Urothelium cell line (cell line): ENCODE data around the gene SEC23B.
"Not testable (repeated sequence)": the region's sequence is repeated elsewhere in the genome, so short reads cannot be mapped to it uniquely, and the experiment has no call there.

ENCODE experiments used
- DNase-seq: peaks from one replicate; pipeline ENCODE4 v3.0.0; 2011; ENCODE audit warnings: low spot score, mixed read lengths
- FAIRE-seq: peaks from 2 replicates; lab custom pipeline; 2011; peaks lifted over from hg19 to GRCh38; lab: Jason Lieb, UNC

SEC23B gene

GRCh38 chr20:18523066-18523465 lies 15.3 kb downstream of the SEC23B start:
- no peak for FAIRE-seq
- DNase-seq, result no peak

GRCh38 chr20:18524646-18525045 lies 16.9 kb downstream of the SEC23B start:
- FAIRE-seq (no peak), DNase-seq (peak; percentile 39)

GRCh38 chr20:18526761-18527160 lies 19.0 kb downstream of the SEC23B start:
- not testable (repeated sequence) for DNase-seq, FAIRE-seq

GRCh38 chr20:18527339-18527738 lies 19.6 kb downstream of the SEC23B start:
- FAIRE-seq, result no peak
- DNase-seq, result no peak

GRCh38 chr20:18527836-18528235 lies 20.1 kb downstream of the SEC23B start:
- FAIRE-seq (no peak), DNase-seq (no peak)

GRCh38 chr20:18529041-18529440 lies 21.3 kb downstream of the SEC23B start:
- DNase-seq (no peak), FAIRE-seq (no peak)

GRCh38 chr20:18532626-18533025 lies 24.9 kb downstream of the SEC23B start:
- DNase-seq (no peak), FAIRE-seq (no peak)

GRCh38 chr20:18533491-18533890 lies 25.8 kb downstream of the SEC23B start:
- DNase-seq, result no peak
- FAIRE-seq, result no peak

GRCh38 chr20:18533978-18534644 lies 26.4 kb downstream of the SEC23B start:
- no peak for FAIRE-seq
- DNase-seq, result no peak

- FAIRE-seq, result no peak
- DNase-seq, result no peak
These were observed 29.9 kb downstream of the SEC23B start for GRCh38 chr20:18537651-18538050.

GRCh38 chr20:18541741-18542140 lies 34.0 kb downstream of the SEC23B start:
- FAIRE-seq, result no peak
- no peak for DNase-seq

GRCh38 chr20:18543216-18543615 lies 35.5 kb downstream of the SEC23B start:
- FAIRE-seq, result no peak

GRCh38 chr20:18543932-18544331 lies 36.2 kb downstream of the SEC23B start:
- DNase-seq (no peak), FAIRE-seq (no peak)

More at GRCh38 chr20:18543216-18543615, 35.5 kb downstream of the SEC23B start:
- DNase-seq, result no peak

- no peak for FAIRE-seq
- DNase-seq, result no peak
These were observed 37.8 kb downstream of the SEC23B start for GRCh38 chr20:18545566-18545965.

- DNase-seq (no peak), FAIRE-seq (no peak)
These were observed 40.7 kb downstream of the SEC23B start for GRCh38 chr20:18548465-18548864.

- no peak for FAIRE-seq
These were observed 46.0 kb downstream of the SEC23B start for GRCh38 chr20:18553746-18554145.

GRCh38 chr20:18566892-18567738 lies 59.4 kb downstream of the SEC23B start, which contains the start of gene SMIM26:
SMIM26 (plus strand) TSS chr20:18567432; CDS start chr20:18567479, 47 bp downstream.
- DNase-seq (peak; percentile 96), FAIRE-seq (no peak)

More at GRCh38 chr20:18553746-18554145, 46.0 kb downstream of the SEC23B start:
- DNase-seq, result no peak

GRCh38 chr20:18567739-18568091 lies 60.0 kb downstream of the SEC23B start:
- no peak for FAIRE-seq
- peak; percentile 14 for DNase-seq

GRCh38 chr20:18571009-18571408 lies 63.3 kb downstream of the SEC23B start:
- DNase-seq (no peak), FAIRE-seq (no peak)

- DNase-seq, result no peak
These were observed 63.8 kb downstream of the SEC23B start for GRCh38 chr20:18571578-18571977.

GRCh38 chr20:18577942-18578341 lies 70.2 kb downstream of the SEC23B start:
- FAIRE-seq (no peak), DNase-seq (no peak)

More at GRCh38 chr20:18571578-18571977, 63.8 kb downstream of the SEC23B start:
- no peak for FAIRE-seq

- DNase-seq (no peak), FAIRE-seq (no peak)
These were observed 70.8 kb downstream of the SEC23B start for GRCh38 chr20:18578581-18578980.
